ENCODE data around the gene SCARF2.

SCARF2 gene

GRCh38 chr22:20405291-20405930 is 32.2 kb downstream of the SCARF2 start:
- H3K9me3 Mint-ChIP-seq (ENCODE audit: low read depth) = no peaks in the 10 kb centered on the region
- H3K4me3 Mint-ChIP-seq = no peak overlapping the region
- H3K36me3 Mint-ChIP-seq = peaks cover 6% of the 10 kb centered on the region
- no peaks in the 10 kb centered on the region for H3K27me3 Mint-ChIP-seq
- no peak overlapping the region for H3K27ac Mint-ChIP-seq
- H3K4me1 Mint-ChIP-seq (ENCODE audit: low read depth) = peaks cover 6% of the 10 kb centered on the region

GRCh38 chr22:20404881-20405280 is 32.7 kb downstream of the SCARF2 start:
- Mint-ChIP-seq H3K36me3 (peaks cover 6% of the 10 kb centered on the region), H3K4me3 (no peak overlapping the region), H3K4me1 (ENCODE audit: low read depth) (peaks cover 6% of the 10 kb centered on the region), H3K27ac (no peak overlapping the region), H3K9me3 (ENCODE audit: low read depth) (no peaks in the 10 kb centered on the region), H3K27me3 (no peaks in the 10 kb centered on the region)

- Mint-ChIP-seq H3K4me3 (no peak overlapping the region), H3K9me3 (ENCODE audit: low read depth) (no peaks in the 10 kb centered on the region), H3K27me3 (no peaks in the 10 kb centered on the region), H3K36me3 (peaks cover 6% of the 10 kb centered on the region), H3K4me1 (ENCODE audit: low read depth) (peaks cover 6% of the 10 kb centered on the region), H3K27ac (no peak overlapping the region)
Measured at GRCh38 chr22:20403779-20404140, 33.9 kb downstream of the SCARF2 start.

DNA sequence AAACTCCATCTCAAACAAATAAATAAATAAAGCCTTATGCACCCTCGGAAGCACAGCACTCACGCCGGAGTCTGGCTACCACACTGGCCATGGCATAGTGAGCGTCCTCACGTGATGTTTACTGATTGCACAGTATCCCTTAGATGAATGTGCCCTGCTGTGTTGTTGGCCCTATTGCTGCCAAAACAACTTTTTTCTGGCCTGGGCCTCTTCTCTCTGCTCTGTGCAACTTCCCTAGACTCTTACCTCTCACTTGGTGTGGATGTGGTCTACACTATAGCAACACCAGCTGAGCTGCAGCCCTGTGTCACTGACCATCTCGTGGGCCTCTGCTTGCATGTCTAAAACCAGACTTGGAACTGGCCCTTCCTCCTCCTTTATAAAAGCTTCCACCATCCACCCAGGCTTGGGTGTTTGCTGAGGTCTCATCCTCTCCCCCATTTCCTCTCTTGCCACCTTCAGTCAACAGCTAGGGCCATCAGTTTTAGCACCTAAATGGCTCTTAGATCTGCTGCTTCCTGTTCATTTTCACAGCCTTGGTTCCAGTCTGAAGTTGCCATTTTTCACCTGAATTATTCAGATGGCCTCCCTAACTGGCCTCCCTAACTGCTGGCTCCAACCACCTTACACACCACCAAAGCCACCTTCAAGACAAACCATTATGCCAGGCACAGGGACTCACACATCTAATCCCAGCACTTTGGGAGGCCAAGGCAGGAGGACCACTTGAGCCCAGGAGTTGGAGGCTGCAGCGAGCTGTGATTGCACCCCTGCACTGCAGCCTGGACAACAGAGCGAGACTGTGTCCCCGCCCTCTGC is 34.5 kb downstream of the SCARF2 start:
- peaks cover 6% of the 10 kb centered on the region for H3K36me3 Mint-ChIP-seq

GRCh38 chr22:20401376-20402014 is 36.1 kb downstream of the SCARF2 start:
- Mint-ChIP-seq H3K27ac (no peak overlapping the region), H3K4me3 (no peak overlapping the region), H3K27me3 (no peaks in the 10 kb centered on the region), H3K36me3 (peaks cover 7% of the 10 kb centered on the region), H3K9me3 (ENCODE audit: low read depth) (no peaks in the 10 kb centered on the region), H3K4me1 (ENCODE audit: low read depth) (peaks cover 19% of the 10 kb centered on the region)

More for the DNA sequence above, 34.5 kb downstream of the SCARF2 start:
- peaks cover 9% of the 10 kb centered on the region for H3K4me1 Mint-ChIP-seq (ENCODE audit: low read depth)
- H3K4me3 Mint-ChIP-seq = no peak overlapping the region
- H3K27me3 Mint-ChIP-seq = no peaks in the 10 kb centered on the region
- H3K27ac Mint-ChIP-seq = no peak overlapping the region
- no peaks in the 10 kb centered on the region for H3K9me3 Mint-ChIP-seq (ENCODE audit: low read depth)

DNA sequence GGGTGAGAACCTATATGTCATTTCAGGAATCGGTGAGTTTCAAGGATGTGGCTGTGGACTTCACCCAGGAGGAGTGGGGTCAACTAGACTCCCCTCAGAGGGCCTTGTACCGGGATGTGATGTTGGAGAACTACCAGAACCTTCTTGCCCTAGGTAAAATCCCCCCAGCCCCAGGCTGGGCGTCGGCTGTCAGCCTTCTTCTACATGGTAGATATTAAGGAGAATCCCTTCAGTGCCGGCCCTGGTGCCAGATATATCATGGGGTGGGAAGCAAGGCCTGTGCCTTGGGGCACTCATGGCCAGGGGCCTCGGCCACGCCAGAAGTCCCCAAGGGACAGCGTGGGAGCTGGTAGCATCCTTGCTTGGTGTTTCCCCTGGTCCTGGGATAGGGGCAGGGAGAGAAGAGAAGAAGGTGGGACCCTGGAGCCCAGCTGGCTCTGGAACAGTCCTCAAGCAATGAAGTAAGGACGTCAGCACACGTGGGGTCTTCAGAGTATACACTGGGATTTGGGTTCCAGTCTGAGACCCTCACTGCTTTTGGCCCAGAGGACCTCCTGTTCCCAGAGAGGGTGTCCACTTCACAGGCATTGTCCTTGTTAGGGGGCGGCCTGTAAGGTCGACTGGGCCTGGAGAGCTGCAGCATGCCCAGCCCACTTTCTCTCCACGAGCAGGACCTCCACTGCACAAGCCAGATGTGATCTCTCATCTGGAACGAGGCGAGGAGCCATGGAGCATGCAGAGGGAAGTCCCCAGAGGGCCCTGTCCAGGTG is 36.8 kb downstream of the SCARF2 start:
- Mint-ChIP-seq H3K4me1 (ENCODE audit: low read depth) (peaks cover 26% of the 10 kb centered on the region), H3K36me3 (peaks cover 7% of the 10 kb centered on the region), H3K27ac (no peak overlapping the region), H3K4me3 (no peak overlapping the region), H3K9me3 (ENCODE audit: low read depth) (no peaks in the 10 kb centered on the region), H3K27me3 (no peaks in the 10 kb centered on the region)

- peaks cover 7% of the 10 kb centered on the region for H3K36me3 Mint-ChIP-seq
- no peaks in the 10 kb centered on the region for H3K9me3 Mint-ChIP-seq (ENCODE audit: low read depth)
- no peaks in the 10 kb centered on the region for H3K27me3 Mint-ChIP-seq
- H3K27ac Mint-ChIP-seq = no peak overlapping the region
- H3K4me1 Mint-ChIP-seq (ENCODE audit: low read depth) = peaks cover 33% of the 10 kb centered on the region
- no peak overlapping the region for H3K4me3 Mint-ChIP-seq
Measured at GRCh38 chr22:20399866-20400605, 37.6 kb downstream of the SCARF2 start.

DNA sequence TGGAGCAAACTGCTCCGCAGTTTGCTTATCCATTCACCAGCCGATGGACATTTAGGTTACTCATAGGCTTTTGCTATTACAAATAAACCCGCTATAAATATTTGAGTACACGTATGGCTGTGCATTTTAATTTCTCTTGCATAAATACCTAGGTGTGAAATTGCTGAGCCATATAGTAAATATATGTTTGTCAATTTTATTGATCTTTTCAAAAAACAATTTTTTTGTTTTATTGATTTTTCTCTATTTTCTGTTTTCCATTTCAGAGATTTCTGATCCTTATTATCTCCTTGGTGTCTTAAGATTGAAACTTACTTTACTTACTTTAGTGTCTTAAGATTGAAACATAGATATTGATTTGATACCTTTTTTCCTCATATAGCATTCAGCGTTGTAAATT is 39.2 kb downstream of the SCARF2 start:
- Mint-ChIP-seq H3K9me3 (ENCODE audit: low read depth) (no peaks in the 10 kb centered on the region), H3K27ac (no peak overlapping the region), H3K36me3 (peaks cover 7% of the 10 kb centered on the region), H3K27me3 (no peaks in the 10 kb centered on the region), H3K4me3 (no peak overlapping the region), H3K4me1 (ENCODE audit: low read depth) (peaks cover 42% of the 10 kb centered on the region)

- no peak overlapping the region for H3K27ac Mint-ChIP-seq
- H3K9me3 Mint-ChIP-seq (ENCODE audit: low read depth) = no peaks in the 10 kb centered on the region
- H3K27me3 Mint-ChIP-seq = no peaks in the 10 kb centered on the region
- H3K36me3 Mint-ChIP-seq = peaks cover 3% of the 10 kb centered on the region
- no peak overlapping the region for H3K4me3 Mint-ChIP-seq
- H3K4me1 Mint-ChIP-seq (ENCODE audit: low read depth) = peaks cover 37% of the 10 kb centered on the region
Measured at GRCh38 chr22:20397498-20397897, 40.1 kb downstream of the SCARF2 start.

- H3K9me3 Mint-ChIP-seq (ENCODE audit: low read depth) = no peaks in the 10 kb centered on the region
- peak overlapping the region; percentile 90 for H3K4me3 Mint-ChIP-seq
- no peaks in the 10 kb centered on the region for H3K27me3 Mint-ChIP-seq
- H3K4me1 Mint-ChIP-seq (ENCODE audit: low read depth) = peaks cover 37% of the 10 kb centered on the region
- peaks cover 3% of the 10 kb centered on the region for H3K36me3 Mint-ChIP-seq
- no peak overlapping the region for H3K27ac Mint-ChIP-seq
Measured at GRCh38 chr22:20396639-20397038, 41.0 kb downstream of the SCARF2 start.

GRCh38 chr22:20395907-20396287 is 41.7 kb downstream of the SCARF2 start:
- Mint-ChIP-seq H3K4me1 (ENCODE audit: low read depth) (peaks cover 37% of the 10 kb centered on the region), H3K9me3 (ENCODE audit: low read depth) (no peaks in the 10 kb centered on the region), H3K4me3 (peak overlapping the region; percentile 90), H3K27me3 (no peaks in the 10 kb centered on the region), H3K36me3 (peaks cover 3% of the 10 kb centered on the region), H3K27ac (peak overlapping the region; percentile 77)

DNA sequence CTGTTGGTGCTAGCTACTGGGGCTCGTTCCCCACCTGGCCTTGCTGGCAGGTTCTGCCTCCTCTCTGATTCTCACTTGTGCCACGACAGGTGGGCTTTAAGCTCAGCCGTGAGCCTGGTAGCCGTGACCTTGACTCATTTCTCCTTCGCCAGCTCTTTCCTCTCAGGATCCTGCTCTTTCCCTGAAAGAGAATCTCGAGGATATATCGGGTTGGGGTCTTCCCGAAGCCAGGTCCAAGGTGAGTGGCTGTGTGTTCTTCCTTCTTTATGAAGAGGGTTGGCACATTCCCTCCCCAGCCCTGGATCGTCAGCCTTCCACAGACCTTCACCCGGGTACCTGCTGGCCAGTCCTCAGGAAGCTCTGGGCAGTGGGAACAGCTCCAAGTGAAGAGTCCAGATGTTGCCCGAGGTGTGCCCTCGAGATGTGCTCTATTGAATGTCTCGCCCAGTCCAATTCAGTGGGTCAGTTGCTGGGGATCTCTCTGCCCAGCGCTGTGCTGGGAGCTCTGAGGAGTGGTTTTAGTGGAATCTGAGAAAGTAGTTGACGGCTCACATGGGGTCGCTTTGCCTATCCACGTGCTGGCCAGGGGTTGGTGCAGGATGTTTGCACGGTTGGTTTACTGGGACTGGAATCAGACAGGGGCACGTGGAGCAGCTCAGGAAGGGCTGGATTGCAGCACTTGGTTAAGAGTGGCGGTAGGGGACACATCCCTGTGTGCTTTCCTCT is 42.3 kb downstream of the SCARF2 start:
- Mint-ChIP-seq H3K9me3 (ENCODE audit: low read depth) (no peaks in the 10 kb centered on the region), H3K4me1 (ENCODE audit: low read depth) (peaks cover 37% of the 10 kb centered on the region), H3K27me3 (no peaks in the 10 kb centered on the region)

DNA sequence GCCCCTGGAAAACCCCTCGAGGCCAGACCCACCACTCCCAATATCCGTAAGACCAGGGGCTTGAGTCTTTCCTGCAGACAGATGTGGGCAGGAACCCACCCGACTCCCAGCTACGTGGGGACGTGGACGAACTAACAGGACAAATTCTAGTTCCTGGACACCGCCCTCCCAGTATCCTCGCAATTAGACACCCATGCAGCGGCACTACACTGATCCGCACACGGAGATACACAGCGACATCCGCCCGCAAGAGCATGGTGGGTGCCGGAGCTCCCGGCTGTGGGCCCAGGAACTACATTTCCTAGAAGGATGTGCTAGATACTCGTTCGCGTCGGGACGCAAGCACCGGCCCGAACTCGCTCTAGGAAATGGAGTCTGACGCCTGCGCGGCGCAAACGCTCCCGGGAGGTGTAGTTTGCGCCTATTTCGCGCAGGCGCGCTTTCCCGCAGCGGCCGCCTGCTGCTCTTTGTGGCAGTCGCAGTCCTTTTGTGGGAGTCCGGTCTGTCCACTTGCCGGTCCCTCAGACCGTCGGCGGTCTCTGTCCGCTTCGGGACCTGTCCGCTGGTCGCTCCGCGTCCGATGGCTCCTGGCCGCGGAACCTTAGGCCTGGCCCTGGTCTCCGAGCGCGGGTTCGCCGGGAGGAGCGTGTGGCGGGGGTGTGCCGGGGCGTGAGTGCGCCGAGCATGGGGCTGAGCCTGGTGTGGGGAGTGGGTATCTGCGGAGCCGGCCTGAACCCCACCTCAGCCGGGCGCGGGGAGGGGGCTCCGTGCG is 43.7 kb downstream of the SCARF2 start, which contains the start of gene ZNF74:
Gene ZNF74, plus strand, starts transcription at position 447 of the 772 bp plus-strand sequence. CDS start 478 bp downstream, outside the sequence.
- H3K27ac Mint-ChIP-seq = peak within 1 kb of the TSS; percentile 93
- peak within 1 kb of the TSS; percentile 90 for H3K4me3 Mint-ChIP-seq
- H3K4me1 Mint-ChIP-seq (ENCODE audit: low read depth) = peaks cover 37% of the 10 kb centered on the region
- H3K27me3 Mint-ChIP-seq = no peaks in the 10 kb centered on the region
- no peaks in the 10 kb centered on the region for H3K9me3 Mint-ChIP-seq (ENCODE audit: low read depth)
- H3K36me3 Mint-ChIP-seq = peaks cover 3% of the 10 kb centered on the region

More for the DNA sequence above, 42.3 kb downstream of the SCARF2 start:
- Mint-ChIP-seq H3K27ac (peak overlapping the region; percentile 77), H3K36me3 (peaks cover 3% of the 10 kb centered on the region), H3K4me3 (peak overlapping the region; percentile 90)
